ENCODE measurements around the gene DOCK9. TPM values are rescaled to one million over a fixed set of nuclear protein-coding genes. Genes with fewer than 3 reads are reported as not detected.

Gene DOCK9
- polyA plus RNA-seq, 3 donors: 0.01 TPM; not detected in 2

- peak overlapping the region; percentile 2 for H3K9ac ChIP-seq (ENCODE audit: insufficient read depth, low read length, poor library complexity, severe bottlenecking)
- H2AFZ ChIP-seq (ENCODE audit: insufficient read depth, low read depth, low read length, poor library complexity, severe bottlenecking): peak overlapping the region; percentile 54
- Mint-ChIP-seq H3K36me3 (no peaks in the 10 kb centered on the region), H3K4me1 (peaks cover 9% of the 10 kb centered on the region), H3K27ac (peak overlapping the region in 1 of 7 donors; percentile 66), H3K4me3 (peak overlapping the region in 1 of 2 donors; percentile 62), H3K27me3 (ENCODE audit: low read depth in 3 of 3) (peaks cover 0 to 9% (median 4%) of the 10 kb centered on the region in 3 donors), H3K9me3 (peaks cover 8 to 19% (median 13%) of the 10 kb centered on the region in 7 donors)
- peak overlapping the region in 2 of 3 experiments; percentile 23 to 48 for H3K4me3 ChIP-seq (replicated peaks in 1 of 3; ENCODE audit: low read depth in 2 of 3, low read length in 3 of 3)
- WGBS (ENCODE audit: insufficient coverage): 81% methylated on average over 11 of the region's 15 CpGs
- H3K79me2 ChIP-seq (ENCODE audit: insufficient read depth, low read length): no peaks in the 10 kb centered on the region
- H3K27me3 ChIP-seq (ENCODE audit: control insufficient read depth in 2 of 2, insufficient read depth in 2 of 2, low read length in 2 of 2): no peaks in the 10 kb centered on the region
- DNase-seq: no peak
- TF ChIP-seq CTCF (IDR thresholded peaks at IDR 0.05): no peak
- intact Hi-C loops (cut with micrococcal nuclease): no loop called here
- H3K36me3 ChIP-seq (replicated peaks in 1 of 2; ENCODE audit: control insufficient read depth in 1 of 2, insufficient read depth in 2 of 2, low read length in 2 of 2): no peaks in the 10 kb centered on the region
- H3K4me1 ChIP-seq (ENCODE audit: control insufficient read depth in 1 of 2, insufficient read depth in 2 of 2, low read length in 2 of 2): no peaks in the 10 kb centered on the region
- H4K20me1 ChIP-seq (ENCODE audit: insufficient read depth, low read length): no peaks in the 10 kb centered on the region
- no peak overlapping the region for H3K27ac ChIP-seq (ENCODE audit: low read depth in 1 of 2, low read length in 2 of 2)
- H3K4me2 ChIP-seq (replicated peaks; ENCODE audit: extremely low read depth, low read length, poor library complexity, severe bottlenecking): peak overlapping the region; percentile 17
- peaks cover 0 to 11% of the 10 kb centered on the region in 2 donors for H3K9me3 ChIP-seq (replicated peaks in 1 of 2; ENCODE audit: control insufficient read depth in 1 of 2, insufficient read depth in 1 of 2, low read length in 2 of 2)
Measured at GRCh38 chr13:98761986-98762616, 215.8 kb downstream of the DOCK9 start.

GRCh38 chr13:98761126-98761985 is 216.5 kb downstream of the DOCK9 start:
- Mint-ChIP-seq H3K27me3 (ENCODE audit: low read depth in 3 of 3) (peaks cover 0 to 10% (median 3%) of the 10 kb centered on the region in 3 donors), H3K4me1 (peaks cover 9% of the 10 kb centered on the region), H3K9me3 (peaks cover 8 to 19% (median 13%) of the 10 kb centered on the region in 7 donors), H3K4me3 (peak overlapping the region in 1 of 2 donors; percentile 62), H3K27ac (no peak overlapping the region), H3K36me3 (no peaks in the 10 kb centered on the region)
- peak overlapping the region; percentile 54 for H2AFZ ChIP-seq (ENCODE audit: insufficient read depth, low read depth, low read length, poor library complexity, severe bottlenecking)
- peak overlapping the region in 2 of 3 experiments; percentile 23 to 48 for H3K4me3 ChIP-seq (replicated peaks in 1 of 3; ENCODE audit: low read depth in 2 of 3, low read length in 3 of 3)
- peak overlapping the region; percentile 17 for H3K4me2 ChIP-seq (replicated peaks; ENCODE audit: extremely low read depth, low read length, poor library complexity, severe bottlenecking)
- no peak overlapping the region for H3K27ac ChIP-seq (ENCODE audit: low read depth in 1 of 2, low read length in 2 of 2)
- H3K4me1 ChIP-seq (ENCODE audit: control insufficient read depth in 1 of 2, insufficient read depth in 2 of 2, low read length in 2 of 2): no peaks in the 10 kb centered on the region
- H4K20me1 ChIP-seq (ENCODE audit: insufficient read depth, low read length): no peaks in the 10 kb centered on the region
- 72% methylated on average over 7 of the region's 15 CpGs for WGBS (ENCODE audit: insufficient coverage)
- H3K9ac ChIP-seq (ENCODE audit: insufficient read depth, low read length, poor library complexity, severe bottlenecking): peak overlapping the region; percentile 2
- H3K36me3 ChIP-seq (replicated peaks in 1 of 2; ENCODE audit: control insufficient read depth in 1 of 2, insufficient read depth in 2 of 2, low read length in 2 of 2): no peaks in the 10 kb centered on the region
- intact Hi-C loops (cut with micrococcal nuclease): no loop called here
- no peaks in the 10 kb centered on the region for H3K27me3 ChIP-seq (ENCODE audit: control insufficient read depth in 2 of 2, insufficient read depth in 2 of 2, low read length in 2 of 2)
- no peak for DNase-seq
- H3K79me2 ChIP-seq (ENCODE audit: insufficient read depth, low read length): no peaks in the 10 kb centered on the region
- no peak for TF ChIP-seq CTCF (IDR thresholded peaks at IDR 0.05)
- peaks cover 0 to 11% of the 10 kb centered on the region in 2 donors for H3K9me3 ChIP-seq (replicated peaks in 1 of 2; ENCODE audit: control insufficient read depth in 1 of 2, insufficient read depth in 1 of 2, low read length in 2 of 2)

Measured in CD14-positive monocyte (primary cell).